ENCODE results near the gene MAPK8IP3.

DNA sequence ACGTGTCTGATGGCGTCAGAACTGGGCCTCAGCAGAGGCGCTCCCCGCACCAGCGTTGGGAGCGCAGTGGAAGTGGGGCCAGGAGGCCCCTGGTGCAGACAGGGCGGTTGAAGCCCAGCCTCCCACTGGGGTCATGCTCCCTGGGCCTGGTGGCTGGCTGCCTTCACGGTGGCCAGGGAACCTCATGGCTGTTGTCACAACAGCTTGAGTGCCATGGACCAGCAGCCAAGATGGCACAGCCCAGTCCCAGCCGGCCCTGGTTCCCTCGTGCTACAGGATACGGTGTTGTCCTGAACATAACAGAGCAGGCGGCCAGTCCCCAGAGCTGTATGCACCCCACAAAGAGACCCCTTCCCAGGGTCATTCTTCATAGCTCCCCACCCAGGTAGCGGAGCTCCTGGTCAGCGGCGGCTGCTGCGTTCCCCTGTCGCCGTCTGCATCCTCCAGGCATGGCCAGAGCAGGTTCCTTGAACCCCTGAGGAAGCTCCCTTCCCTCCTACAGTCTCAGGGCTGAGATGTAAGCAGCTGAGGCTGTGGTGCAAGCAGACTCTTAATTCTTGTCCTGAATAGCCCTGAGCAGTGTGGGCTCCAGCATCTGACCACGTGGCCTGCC is 35.7 kb downstream of the MAPK8IP3 start:
- no peak for TF ChIP-seq CTCF (conservative IDR thresholded peaks at IDR 0.05; ENCODE audit: low read depth, low read length)
- no peak for TF ChIP-seq EZH2phosphoT487 (IDR thresholded peaks at IDR 0.05; ENCODE audit: borderline replicate concordance, low read length)
- TF ChIP-seq EZH2 (IDR thresholded peaks at IDR 0.05; ENCODE audit: low read length, unreplicated experiment), result no peak
